Activated T-cell treated with anti-CD3 and anti-CD28 coated beads, Interleukin-2, amount 50 U/mL, for 1 hour (primary cell): ENCODE results near the gene HPRT1.
A peak's percentile ranks its signal among the peaks of the same experiment; 100 is the strongest.
"Not testable (repeated sequence)": the region's sequence is repeated elsewhere in the genome, so short reads cannot be mapped to it uniquely, and the experiment has no call there.

ENCODE experiments used
- DNase-seq: peaks from one replicate; pipeline ENCODE4 v3.0.0-alpha.2; 2020

HPRT1 gene, protein sequence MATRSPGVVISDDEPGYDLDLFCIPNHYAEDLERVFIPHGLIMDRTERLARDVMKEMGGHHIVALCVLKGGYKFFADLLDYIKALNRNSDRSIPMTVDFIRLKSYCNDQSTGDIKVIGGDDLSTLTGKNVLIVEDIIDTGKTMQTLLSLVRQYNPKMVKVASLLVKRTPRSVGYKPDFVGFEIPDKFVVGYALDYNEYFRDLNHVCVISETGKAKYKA

DNA sequence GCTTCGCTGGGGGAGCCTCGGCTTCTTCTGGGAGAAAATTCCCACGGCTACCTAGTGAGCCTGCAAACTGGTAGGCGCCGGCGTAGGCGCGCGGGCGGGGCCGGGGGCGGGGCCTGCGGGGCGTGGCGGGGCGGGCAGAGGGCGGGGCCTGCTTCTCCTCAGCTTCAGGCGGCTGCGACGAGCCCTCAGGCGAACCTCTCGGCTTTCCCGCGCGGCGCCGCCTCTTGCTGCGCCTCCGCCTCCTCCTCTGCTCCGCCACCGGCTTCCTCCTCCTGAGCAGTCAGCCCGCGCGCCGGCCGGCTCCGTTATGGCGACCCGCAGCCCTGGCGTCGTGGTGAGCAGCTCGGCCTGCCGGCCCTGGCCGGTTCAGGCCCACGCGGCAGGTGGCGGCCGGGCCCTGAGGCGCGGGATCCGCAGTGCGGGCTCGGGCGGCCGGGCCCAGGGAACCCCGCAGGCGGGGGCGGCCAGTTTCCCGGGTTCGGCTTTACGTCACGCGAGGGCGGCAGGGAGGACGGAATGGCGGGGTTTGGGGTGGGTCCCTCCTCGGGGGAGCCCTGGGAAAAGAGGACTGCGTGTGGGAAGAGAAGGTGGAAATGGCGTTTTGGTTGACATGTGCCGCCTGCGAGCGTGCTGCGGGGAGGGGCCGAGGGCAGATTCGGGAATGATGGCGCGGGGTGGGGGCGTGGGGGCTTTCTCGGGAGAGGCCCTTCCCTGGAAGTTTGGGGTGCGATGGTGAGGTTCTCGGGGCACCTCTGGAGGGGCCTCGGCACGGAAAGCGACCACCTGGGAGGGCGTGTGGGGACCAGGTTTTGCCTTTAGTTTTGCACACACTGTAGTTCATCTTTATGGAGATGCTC is at the start of gene HPRT1:
HPRT1 (plus strand) TSS at position 161 of the 857 bp plus-strand sequence; CDS start at position 308, 147 bp downstream.
- peak; percentile 80 for DNase-seq

DNA sequence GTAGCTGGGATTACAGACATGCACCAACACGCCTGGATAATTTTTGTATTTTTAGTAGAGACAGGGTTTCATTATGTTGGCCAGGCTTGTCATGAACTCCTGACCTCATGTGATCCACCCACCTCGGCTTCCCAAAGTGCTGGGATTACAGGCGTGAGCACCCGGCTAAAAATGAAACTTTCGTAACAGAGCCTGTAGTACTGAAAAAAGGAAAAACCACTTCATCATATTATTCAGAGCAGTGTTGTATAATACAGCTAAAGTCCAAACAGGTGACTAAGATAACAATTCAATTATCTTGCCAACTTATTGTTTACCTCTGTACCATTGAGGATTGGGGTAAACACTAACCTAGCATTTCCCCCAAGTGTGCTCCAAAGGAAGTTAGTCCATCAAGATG is 43.9 kb upstream of the HPRT1 start:
- no peak for DNase-seq

DNA sequence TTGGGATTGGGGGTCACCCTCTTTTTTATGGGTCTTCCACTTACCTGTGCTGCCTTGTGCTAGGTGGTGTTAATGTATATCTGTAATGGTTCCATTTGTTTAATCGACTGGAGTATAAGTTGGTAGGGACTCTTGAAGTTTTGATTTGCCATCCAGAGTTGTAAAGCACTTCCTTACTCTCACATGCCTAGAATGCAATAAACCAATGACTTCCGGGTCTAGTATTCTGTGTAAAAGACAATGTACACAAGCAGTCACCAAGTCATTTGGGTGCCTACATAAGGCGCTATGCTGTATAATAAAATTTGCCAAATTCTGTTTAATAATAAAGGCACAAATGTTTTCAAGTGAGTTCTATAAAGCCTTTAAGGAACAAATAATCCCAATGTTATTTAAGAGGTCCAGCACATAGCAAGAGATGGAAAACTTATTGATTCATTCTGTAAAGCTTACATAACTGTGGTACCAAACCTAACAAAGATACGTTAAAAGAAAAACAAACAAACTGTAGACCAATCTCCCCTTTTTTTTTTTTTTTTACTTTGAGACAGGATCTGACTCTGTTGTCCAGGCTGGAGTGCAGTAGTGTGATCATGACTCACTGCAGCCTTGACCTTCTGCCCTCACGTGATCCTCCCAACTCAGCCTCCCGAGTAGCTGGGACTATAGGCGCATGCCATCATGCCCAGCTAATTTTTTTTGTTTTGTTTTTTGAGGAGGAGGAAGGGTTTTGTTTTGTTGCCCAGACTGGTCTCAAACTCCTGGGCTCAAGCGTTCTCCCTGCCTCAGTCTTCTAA is 41.5 kb upstream of the HPRT1 start:
- no peak for DNase-seq

DNA sequence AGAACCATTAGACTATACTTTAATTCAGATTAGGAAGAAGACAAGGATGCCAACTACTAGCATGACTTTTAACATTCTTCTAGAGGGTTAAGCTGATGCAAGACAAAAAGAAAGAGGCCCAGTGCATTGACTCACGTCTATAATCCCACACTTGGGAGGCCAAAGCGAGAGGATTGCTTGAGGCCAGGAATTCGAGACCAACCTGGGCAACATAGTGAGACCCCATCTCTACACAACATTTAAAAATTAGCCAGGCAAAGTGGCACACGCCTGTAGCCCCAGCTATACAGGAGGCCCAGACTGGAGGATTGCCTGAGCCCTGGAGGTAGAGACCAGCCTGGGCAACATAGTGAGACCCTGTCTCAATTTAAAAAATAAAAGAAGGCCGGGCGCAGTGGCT is 40.2 kb upstream of the HPRT1 start:
- DNase-seq = no peak

DNA sequence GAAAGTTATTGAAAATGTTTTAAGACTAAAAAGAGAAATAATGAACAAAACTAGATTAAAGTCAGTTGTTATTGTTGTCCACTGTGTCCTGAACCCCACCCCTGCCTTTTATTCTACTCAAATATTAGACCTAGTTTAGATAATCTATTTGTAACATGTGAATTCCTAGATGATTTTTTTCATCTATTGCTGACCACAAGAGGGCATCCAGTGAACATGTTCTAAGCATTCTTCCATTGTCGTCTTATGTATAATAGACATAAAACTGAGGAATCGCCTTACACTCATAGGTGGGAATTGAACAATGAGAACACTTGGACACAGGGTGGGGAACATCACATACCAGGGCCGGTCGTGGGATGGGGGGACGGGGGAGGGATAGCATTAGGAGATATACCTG is 36.4 kb upstream of the HPRT1 start:
- DNase-seq = no peak

DNA sequence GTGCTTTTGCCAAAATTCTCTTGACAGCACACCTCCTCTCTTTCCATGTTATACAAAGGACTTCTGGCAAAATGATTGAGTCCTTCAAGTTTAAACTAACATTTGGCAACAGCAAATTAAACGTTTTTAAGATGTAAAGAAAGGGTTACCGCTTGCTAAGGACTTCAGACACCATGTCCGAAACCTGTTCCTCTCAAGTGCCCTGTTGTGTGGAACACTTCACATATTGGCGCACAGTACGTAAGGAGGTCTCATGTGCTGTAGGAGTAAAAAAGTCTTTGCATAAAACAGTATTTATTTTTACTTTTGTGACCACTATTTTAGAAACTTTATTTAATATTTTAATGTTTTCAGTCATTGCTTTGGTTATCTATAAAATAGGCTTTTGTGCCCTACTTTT is 33.7 kb upstream of the HPRT1 start:
- DNase-seq = no peak

DNA sequence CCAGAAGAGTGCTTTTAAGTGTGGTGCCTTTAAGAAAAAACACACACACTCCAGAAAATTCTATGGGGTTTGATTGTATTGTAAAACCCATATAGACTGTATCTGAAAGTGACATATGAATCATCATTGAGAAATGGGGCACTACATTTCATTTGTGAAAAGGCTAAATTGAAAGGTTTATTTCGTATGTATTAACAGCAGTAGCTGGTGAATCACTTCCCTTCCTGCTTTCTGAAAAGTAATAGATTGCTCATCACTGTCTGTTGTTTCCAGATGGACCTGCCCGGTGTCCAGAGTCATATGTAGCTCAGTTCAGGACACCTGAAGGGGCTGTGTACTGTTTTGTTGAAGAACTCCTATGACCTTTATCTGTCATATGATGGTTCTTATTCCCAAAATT is 28.1 kb upstream of the HPRT1 start:
- DNase-seq = no peak

DNA sequence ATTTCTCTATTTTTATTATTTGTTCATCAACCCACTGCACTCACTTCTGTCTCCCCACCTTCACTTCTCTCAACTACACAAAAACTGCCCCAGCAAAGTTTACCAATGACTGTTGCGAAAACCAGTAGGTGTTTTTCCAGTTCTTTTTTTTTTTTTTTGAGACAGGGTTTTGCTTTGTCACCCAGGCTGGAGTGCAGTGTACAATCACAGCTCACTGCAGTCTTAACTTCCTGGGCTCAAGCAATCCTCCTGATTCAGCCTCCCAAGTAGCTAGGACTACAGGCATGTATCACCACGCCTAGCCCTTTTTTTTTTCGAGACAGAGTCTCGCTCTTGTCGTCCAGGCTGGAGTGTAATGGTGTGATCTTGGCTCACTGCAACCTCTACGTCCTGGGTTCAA is 24.1 kb upstream of the HPRT1 start:
- DNase-seq = no peak

DNA sequence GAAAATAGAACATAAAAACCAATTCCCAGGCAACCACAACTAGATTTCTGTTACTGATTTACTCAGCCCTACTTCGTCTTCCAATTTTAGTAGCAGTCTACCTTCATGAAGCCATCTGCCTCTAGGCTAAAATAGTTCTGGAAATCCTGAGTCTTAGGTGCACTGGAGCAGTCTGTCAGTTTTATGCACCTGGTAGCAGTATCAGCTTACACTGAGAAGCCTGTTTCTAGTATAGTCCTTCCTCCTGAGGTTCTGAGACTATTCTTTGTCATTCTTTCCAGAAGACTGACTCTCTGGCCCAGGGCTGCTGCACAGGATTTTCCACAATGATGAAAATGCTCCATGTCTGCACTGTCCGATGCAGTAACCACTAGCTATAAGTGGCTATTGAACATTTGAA is 16.9 kb upstream of the HPRT1 start:
- no peak for DNase-seq

DNA sequence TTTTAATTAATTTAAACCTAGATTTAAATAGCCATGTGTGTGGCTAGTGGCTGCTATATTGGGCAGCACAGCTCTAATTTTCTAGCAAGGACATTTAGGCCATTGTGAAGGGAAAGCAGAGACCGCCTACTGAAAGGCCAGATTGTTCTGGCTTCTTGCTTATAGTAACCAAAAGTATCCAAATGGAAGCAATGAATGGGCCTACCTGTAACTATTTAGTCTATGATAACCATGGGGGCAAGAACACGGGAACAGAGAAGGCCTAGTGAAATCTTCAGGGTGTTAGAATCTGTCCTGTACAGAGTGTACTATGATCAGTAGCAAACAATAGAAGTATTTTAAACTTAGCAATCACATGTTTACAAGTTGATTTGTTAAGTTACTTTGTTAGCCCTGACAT is 16.5 kb upstream of the HPRT1 start:
- no peak for DNase-seq

DNA sequence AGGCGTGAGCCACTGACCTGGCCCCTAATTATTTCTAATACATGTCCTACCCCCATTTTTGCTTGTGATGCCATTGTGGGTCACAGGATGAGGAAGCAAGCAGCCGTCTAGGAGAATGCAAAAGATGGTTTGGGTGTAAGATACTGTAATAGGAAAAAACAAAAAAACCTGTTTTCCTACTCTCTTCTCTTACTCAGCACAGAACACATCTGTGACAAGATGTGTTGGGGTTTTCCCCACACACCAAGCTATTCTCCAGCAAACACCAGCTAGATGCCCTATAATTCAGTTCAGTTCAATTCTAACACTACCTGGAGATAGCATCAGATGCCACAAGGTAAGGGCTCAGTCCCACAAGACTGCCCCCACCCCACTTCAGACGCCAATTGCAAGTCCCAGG is 15.3 kb upstream of the HPRT1 start:
- no peak for DNase-seq

DNA sequence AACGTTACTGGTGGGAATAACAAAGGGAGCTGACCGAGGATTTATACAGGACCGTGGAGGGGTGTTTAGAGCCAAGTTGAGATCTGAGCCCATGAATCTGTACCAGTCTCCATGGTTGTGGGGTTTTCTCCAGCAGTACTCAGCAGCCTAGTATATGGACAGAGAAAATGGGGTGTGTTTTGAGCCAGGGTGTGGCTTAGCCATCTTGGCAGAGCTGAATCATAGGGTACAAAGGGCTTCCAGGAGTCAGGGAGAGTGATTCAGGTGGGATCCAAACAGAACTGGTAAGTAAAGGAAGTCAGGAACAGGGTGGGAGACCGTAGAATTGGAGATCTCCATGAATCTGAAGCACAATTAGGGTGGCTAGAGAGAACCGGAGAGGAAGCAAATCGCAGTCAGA is 7.4 kb upstream of the HPRT1 start:
- no peak for DNase-seq

DNA sequence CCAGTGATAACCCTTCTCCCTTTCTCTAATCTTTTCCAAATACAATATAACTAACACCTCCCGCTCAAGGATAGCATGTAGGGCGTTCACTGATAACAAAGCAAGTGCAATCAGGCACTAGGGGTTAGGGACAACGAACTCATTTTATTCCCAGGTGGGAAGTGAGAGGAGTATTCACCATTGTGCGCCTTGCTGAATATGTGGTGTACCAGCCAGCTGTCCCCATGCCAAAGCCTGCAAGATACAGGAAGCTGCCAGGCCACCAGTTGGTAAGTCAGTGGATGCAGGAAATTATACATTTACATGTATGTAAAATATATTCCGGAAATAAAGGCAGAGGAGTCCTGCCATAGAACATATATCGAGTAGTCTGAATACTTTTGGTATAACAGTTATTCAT is 6.3 kb upstream of the HPRT1 start:
- no peak for DNase-seq

DNA sequence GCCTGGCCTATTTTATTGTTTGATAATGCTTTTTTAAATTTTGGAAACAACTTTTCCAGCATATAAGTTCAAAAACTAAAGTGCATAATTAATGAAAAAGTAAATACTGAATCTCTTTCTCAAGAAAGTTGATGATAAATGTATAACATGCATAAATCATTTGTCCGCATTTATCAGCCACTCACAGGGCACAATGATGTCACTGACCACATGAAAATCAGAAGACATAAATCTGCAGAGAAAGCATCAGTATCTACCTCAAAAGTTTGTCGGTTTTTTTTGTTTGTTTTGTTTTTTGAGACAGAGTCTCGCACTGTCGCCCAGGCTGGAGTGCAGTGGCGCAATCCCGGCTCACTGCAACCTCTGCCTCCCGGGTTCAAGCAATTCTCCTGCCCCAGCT is 5.5 kb upstream of the HPRT1 start:
- DNase-seq = no peak

DNA sequence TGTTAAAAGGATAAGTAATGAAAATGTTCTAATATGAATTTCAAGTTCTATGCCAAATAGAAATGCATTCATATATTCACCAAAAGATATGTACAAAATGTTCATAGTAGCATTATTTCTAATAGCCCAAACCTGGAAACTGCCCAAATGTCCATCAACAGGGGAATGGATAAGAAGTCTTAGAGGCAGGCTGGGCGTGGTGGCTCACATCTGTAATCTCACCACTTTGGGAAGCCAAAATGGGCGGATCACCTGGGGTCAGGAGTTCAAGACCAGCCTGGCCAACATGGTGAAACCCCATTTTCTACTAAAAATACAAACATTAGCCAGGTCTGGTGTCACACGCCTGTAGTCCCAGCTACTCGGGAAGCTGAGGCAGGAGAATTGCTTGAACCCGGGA is 2.3 kb upstream of the HPRT1 start:
- DNase-seq = no peak

DNA sequence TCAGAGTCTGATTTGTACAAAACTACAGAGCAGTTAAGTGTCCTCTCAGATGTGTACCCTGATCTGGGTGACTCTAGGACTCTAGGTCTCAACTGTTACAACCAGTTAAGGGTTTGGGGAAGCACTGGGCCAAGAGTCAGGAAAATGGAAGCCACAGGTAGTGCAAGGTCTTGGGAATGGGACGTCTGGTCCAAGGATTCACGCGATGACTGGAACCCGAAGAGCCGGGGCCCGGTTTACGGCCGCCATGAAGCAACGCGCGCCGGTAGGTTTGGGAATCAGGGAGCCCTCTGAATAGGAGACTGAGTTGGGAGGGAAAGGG is 321 bp upstream of the HPRT1 start:
- no peak for DNase-seq

DNA sequence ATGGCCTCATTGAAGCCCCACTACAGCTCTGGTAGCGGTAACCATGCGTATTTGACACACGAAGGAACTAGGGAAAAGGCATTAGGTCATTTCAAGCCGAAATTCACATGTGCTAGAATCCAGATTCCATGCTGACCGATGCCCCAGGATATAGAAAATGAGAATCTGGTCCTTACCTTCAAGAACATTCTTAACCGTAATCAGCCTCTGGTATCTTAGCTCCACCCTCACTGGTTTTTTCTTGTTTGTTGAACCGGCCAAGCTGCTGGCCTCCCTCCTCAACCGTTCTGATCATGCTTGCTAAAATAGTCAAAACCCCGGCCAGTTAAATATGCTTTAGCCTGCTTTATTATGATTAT is 876 bp downstream of the HPRT1 start:
- DNase-seq = no peak

DNA sequence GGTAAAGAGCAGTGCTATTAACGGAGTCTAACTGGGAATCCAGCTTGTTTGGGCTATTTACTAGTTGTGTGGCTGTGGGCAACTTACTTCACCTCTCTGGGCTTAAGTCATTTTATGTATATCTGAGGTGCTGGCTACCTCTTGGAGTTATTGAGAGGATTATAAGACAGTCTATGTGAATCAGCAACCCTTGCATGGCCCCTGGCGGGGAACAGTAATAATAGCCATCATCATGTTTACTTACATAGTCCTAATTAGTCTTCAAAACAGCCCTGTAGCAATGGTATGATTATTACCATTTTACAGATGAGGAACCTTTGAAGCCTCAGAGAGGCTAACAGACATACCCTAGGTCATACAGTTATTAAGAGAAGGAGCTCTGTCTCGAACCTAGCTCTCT is 1.5 kb downstream of the HPRT1 start:
- DNase-seq = no peak

DNA sequence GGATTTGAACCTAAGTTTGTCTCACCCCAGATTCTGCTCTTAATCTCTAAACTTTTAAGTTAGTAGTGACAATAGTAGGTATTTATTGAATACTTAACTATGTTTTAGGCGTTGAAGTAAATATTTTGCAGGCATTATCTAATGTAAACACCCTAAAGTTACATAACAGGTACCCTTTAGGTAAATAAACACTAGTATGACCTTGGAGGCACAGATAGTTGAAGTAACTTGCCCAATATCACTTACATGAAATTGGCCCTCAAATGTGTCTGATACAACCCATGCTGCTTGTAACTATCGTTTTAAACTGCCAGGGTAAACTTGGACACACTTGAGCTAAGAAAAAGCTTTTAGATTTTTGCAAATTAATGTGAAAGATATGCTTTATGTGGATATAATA is 3.0 kb downstream of the HPRT1 start:
- no peak for DNase-seq

DNA sequence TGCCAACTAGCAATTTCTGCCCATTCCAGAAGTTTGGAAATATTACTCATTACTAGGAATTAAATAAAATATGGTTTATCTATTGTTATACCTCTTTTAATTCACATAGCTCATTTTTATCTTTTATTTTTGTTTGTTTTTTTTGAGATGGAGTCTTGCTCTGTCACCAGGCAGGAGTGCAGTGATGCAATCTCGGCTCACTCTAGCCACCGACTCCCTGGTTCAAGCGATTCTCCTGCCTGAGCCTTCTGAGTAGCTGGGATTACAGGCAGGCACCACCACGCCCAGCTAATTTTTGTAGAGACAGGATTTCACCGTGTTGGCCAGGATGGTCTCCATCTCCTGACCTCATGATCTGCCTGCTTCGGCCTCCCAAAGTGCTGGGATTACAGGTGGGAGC is 4.5 kb downstream of the HPRT1 start:
- DNase-seq = not testable (repeated sequence)

DNA sequence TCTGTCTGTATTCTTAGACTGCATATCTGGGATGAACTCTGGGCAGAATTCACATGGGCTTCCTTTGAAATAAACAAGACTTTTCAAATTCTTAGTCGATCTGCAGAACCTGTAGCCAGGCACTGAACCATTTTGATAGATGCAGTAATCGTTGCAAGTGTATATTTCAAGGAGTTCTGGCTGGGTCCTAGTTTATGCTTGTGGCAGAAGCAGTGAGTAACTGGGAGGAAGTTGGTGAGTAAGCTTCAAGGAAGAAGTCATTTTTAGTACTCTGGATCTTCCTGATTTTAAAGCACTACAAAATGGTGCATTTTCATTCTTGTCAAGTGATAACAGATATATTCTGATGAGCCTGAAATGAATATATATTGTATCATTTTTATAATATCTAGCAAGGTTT is 9.5 kb downstream of the HPRT1 start:
- no peak for DNase-seq

DNA sequence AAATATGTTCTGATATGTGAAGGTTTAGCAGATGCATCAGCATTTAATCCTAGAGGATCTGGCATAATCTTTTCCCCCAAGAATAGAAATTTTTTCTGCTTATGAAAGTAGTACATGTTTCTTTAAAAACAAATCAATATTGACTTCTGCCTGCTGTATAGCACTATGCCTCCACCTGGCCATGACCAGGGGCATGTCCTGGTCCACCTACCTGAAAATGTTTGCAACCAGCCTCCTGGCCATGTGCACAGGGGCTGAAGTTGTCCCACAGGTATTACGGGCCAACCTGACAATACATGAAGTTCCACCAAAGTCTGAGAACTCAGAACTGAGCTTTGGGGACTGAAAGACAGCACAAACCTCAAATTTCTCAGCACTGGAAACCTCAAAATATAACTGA is 10.0 kb downstream of the HPRT1 start:
- no peak for DNase-seq

DNA sequence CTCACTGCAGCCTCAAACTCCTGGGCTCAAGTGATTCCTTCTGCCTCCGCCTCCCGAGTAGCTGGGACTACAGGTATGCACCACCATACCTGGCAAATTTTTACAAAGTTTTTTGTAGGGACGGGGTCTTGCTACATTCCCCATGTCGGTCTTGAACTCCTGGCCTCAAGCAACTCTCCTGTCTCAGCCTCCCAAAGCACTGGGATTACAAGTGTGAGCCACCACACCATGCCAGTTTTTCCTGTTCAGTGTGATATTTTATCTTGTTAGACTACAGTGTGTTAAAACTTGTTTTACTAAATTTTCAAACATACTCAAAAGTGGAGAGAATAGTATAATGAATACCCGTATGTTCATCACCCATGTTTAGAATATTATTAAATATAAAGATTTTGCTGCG is 12.1 kb downstream of the HPRT1 start:
- no peak for DNase-seq

DNA sequence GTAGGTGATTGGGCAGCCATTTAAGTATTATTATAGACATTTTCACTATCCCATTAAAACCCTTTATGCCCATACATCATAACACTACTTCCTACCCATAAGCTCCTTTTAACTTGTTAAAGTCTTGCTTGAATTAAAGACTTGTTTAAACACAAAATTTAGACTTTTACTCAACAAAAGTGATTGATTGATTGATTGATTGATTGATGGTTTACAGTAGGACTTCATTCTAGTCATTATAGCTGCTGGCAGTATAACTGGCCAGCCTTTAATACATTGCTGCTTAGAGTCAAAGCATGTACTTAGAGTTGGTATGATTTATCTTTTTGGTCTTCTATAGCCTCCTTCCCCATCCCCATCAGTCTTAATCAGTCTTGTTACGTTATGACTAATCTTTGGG is 16.3 kb downstream of the HPRT1 start:
- DNase-seq = no peak
